ENCODE data around the gene AGAP5. TPM values are rescaled to one million over a fixed set of nuclear protein-coding genes. Genes with fewer than 3 reads are reported as not detected.
A peak's percentile ranks its signal among the peaks of the same experiment; 100 is the strongest.
"Not testable (repeated sequence)": the region's sequence is repeated elsewhere in the genome, so short reads cannot be mapped to it uniquely, and the experiment has no call there.

Gene AGAP5
- total RNA-seq, 1 donor from 2014 or later, result 1.0 TPM

GRCh38 chr10:73689596-73689995, 8.3 kb downstream of the AGAP5 start:
- H3K4me3 ChIP-seq (ENCODE audit: low read depth, low read length); DNase-seq (ENCODE audit: low read depth): not testable (repeated sequence)

GRCh38 chr10:73687641-73688040, 10.3 kb downstream of the AGAP5 start:
- H3K4me3 ChIP-seq (ENCODE audit: low read depth, low read length); DNase-seq (ENCODE audit: low read depth): not testable (repeated sequence)

GRCh38 chr10:73674546-73674945, 23.4 kb downstream of the AGAP5 start:
- not testable (repeated sequence) for H3K4me3 ChIP-seq (ENCODE audit: low read depth, low read length); DNase-seq (ENCODE audit: low read depth)

GRCh38 chr10:73668378-73668777, 29.5 kb downstream of the AGAP5 start:
- not testable (repeated sequence) for DNase-seq (ENCODE audit: low read depth); H3K4me3 ChIP-seq (ENCODE audit: low read depth, low read length)

- not testable (repeated sequence) for H3K4me3 ChIP-seq (ENCODE audit: low read depth, low read length); DNase-seq (ENCODE audit: low read depth)
Measured at GRCh38 chr10:73666153-73666809, 31.6 kb downstream of the AGAP5 start.

- not testable (repeated sequence) for DNase-seq (ENCODE audit: low read depth); H3K4me3 ChIP-seq (ENCODE audit: low read depth, low read length)
Measured at GRCh38 chr10:73665581-73665980, 32.3 kb downstream of the AGAP5 start.

GRCh38 chr10:73664156-73665040, 33.5 kb downstream of the AGAP5 start:
- not testable (repeated sequence) for DNase-seq (ENCODE audit: low read depth); H3K4me3 ChIP-seq (ENCODE audit: low read depth, low read length)
- TF ChIP-seq CTCF (conservative IDR thresholded peaks at IDR 0.05; ENCODE audit: low read depth, low read length), result peak; percentile 9

GRCh38 chr10:73663621-73664020, 34.3 kb downstream of the AGAP5 start:
- DNase-seq (ENCODE audit: low read depth); H3K4me3 ChIP-seq (ENCODE audit: low read depth, low read length): not testable (repeated sequence)

GRCh38 chr10:73662705-73663104, 35.2 kb downstream of the AGAP5 start:
- not testable (repeated sequence) for DNase-seq (ENCODE audit: low read depth); H3K4me3 ChIP-seq (ENCODE audit: low read depth, low read length)

GRCh38 chr10:73655990-73656298, 42.0 kb downstream of the AGAP5 start, which contains the start of gene SYNPO2L:
TSS of gene SYNPO2L (minus strand) at chr10:73656029. CDS start at chr10:73655922, 107 bp downstream.
- no peak for TF ChIP-seq CTCF (conservative IDR thresholded peaks at IDR 0.05; ENCODE audit: low read depth, low read length)
- no peak for DNase-seq (ENCODE audit: low read depth)
- no peak within 1 kb of the TSS for H3K4me3 ChIP-seq (ENCODE audit: low read depth, low read length)

- TF ChIP-seq CTCF (conservative IDR thresholded peaks at IDR 0.05; ENCODE audit: low read depth, low read length), result no peak
- no peak for DNase-seq (ENCODE audit: low read depth)
- no peak overlapping the region for H3K4me3 ChIP-seq (ENCODE audit: low read depth, low read length)
Measured at GRCh38 chr10:73655257-73655989, 42.5 kb downstream of the AGAP5 start.

Measured in epithelial cell of proximal tubule (primary cell).